ENCODE data around the gene C5orf63. TPM values are rescaled to one million over a fixed set of nuclear protein-coding genes. Genes with fewer than 3 reads are reported as not detected.
"Not testable (repeated sequence)": the region's sequence is repeated elsewhere in the genome, so short reads cannot be mapped to it uniquely, and the experiment has no call there.

Gene C5orf63
- total and polyA plus RNA-seq, 2 donors (not counting 3 experiments of a cell fraction or from before 2014, with no cell fraction given) = 1.4 to 5.3 TPM

DNA sequence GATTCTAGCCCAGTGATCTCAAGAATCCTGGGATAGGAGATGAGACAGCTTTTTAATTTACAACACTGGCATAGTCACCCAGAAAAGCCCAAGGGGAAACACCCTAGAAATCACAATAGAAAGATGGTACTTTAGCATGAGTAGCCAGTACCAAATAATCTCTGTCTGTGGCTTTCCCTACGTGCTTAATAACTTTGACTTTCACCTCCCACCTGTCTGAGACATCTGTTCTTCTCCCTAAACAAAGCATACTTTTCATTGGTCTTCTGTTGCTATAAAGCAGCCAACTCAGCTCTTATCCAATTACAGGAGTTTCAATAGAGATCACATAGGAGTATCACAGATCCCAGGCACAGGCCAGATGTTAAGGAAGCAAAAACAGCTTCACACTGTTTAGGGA lies 53.4 kb downstream of the C5orf63 start:
- peaks cover 7% of the 10 kb centered on the region for H3K4me1 ChIP-seq (ENCODE audit: control insufficient read depth, extremely low read depth, insufficient read depth, low read length)
- POLR2A ChIA-PET = no interaction called here
- H3K79me2 ChIP-seq (ENCODE audit: control insufficient read depth, insufficient read depth, low read length) = peaks cover 89% of the 10 kb centered on the region
- H2AFZ ChIP-seq (ENCODE audit: low read depth, low read length) = no peak overlapping the region
- TF ChIP-seq GATA2 (IDR thresholded peaks at IDR 0.05; ENCODE audit: insufficient read depth, insufficient read length, low read depth, low read length) (no peak), POLR2A (IDR thresholded peaks at IDR 0.05; ENCODE audit: low read depth, low read length) (no peak), CTCF (IDR thresholded peaks at IDR 0.05; ENCODE audit: extremely low read depth in 1 of 2, insufficient read depth in 1 of 2, low read depth in 1 of 2, low read length in 2 of 2) (no peak)
- intact Hi-C loops (cut with micrococcal nuclease) = no loop called here
- dilution Hi-C loops (cut with MboI; ENCODE audit: extremely low pct_ligation_motif_present, low sequenced_read_pairs) = no loop called here
- H3K4me3 ChIP-seq (replicated peaks in 1 of 3; ENCODE audit: insufficient read depth in 1 of 3, low read depth in 1 of 3, low read length in 3 of 3) = no peak overlapping the region
- no peaks in the 10 kb centered on the region for H3K36me3 ChIP-seq (ENCODE audit: control insufficient read depth in 2 of 2, extremely low read depth in 1 of 2, insufficient read depth in 2 of 2, low read length in 2 of 2)
- FAIRE-seq = no peak
- H3K4me2 ChIP-seq (ENCODE audit: insufficient read depth, low read length) = no peak overlapping the region
- no peaks in the 10 kb centered on the region for H3K9me3 ChIP-seq (replicated peaks; ENCODE audit: control insufficient read depth, insufficient read depth, low read length)
- H3K27ac ChIP-seq (ENCODE audit: insufficient read depth, low read depth, low read length) = no peak overlapping the region
- no TSS peak for BruUV-seq (replicated peaks)
- no peaks in the 10 kb centered on the region for H3K27me3 ChIP-seq (ENCODE audit: control insufficient read depth in 2 of 2, insufficient read depth in 2 of 2, low read length in 2 of 2)
- no peak for DNase-seq (ENCODE audit: low read depth, low spot score)
- no peaks in the 10 kb centered on the region for H3K9me1 ChIP-seq (replicated peaks; ENCODE audit: control insufficient read depth, extremely low read depth, insufficient read depth, low read length)
- CTCF ChIA-PET = interaction anchor here (1.7 kb wide), 1 partner anchor 15 kb away, joined by 4 read pairs; no protein-coding TSS in a partner anchor
- no peaks in the 10 kb centered on the region for H4K20me1 ChIP-seq (replicated peaks; ENCODE audit: control insufficient read depth, extremely low read depth, insufficient read depth, low read length)
- H3K9ac ChIP-seq (replicated peaks; ENCODE audit: extremely low read depth, insufficient read depth, low read length) = no peak overlapping the region

DNA sequence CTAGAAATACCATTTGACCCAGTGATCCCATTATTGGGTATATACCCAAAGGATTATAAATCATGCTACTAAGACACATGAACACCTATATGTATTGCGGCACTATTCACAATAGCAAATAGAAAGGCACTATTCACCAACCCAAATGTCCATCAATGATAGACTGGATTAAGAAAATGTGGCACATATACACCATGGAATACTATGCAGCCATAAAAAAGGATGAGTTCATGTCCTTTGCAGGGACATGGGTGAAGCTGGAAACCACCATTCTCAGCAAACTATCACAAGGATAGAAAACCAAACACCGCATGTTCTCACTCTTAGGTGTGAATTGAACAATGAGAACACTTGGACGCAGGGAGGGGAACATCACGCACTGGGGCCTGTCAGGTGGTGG lies 56.6 kb downstream of the C5orf63 start:
- Histone ChIP-seq H3K4me1 (ENCODE audit: control insufficient read depth, extremely low read depth, insufficient read depth, low read length) (peaks cover 38% of the 10 kb centered on the region), H3K79me2 (ENCODE audit: control insufficient read depth, insufficient read depth, low read length) (peaks cover 79% of the 10 kb centered on the region)
- CTCF ChIA-PET = interaction anchor here (0.9 kb wide), 1 partner anchor 12 kb away, joined by 4 read pairs; no protein-coding TSS in a partner anchor
- BruUV-seq (replicated peaks); DNase-seq (ENCODE audit: low read depth, low spot score); H3K36me3 ChIP-seq (ENCODE audit: control insufficient read depth in 2 of 2, extremely low read depth in 1 of 2, insufficient read depth in 2 of 2, low read length in 2 of 2); H4K20me1 ChIP-seq (replicated peaks; ENCODE audit: control insufficient read depth, extremely low read depth, insufficient read depth, low read length); H3K9me3 ChIP-seq (replicated peaks; ENCODE audit: control insufficient read depth, insufficient read depth, low read length); H3K4me3 ChIP-seq (replicated peaks in 1 of 3; ENCODE audit: insufficient read depth in 1 of 3, low read depth in 1 of 3, low read length in 3 of 3); H3K4me2 ChIP-seq (ENCODE audit: insufficient read depth, low read length); dilution Hi-C loops (cut with MboI; ENCODE audit: extremely low pct_ligation_motif_present, low sequenced_read_pairs); H3K9me1 ChIP-seq (replicated peaks; ENCODE audit: control insufficient read depth, extremely low read depth, insufficient read depth, low read length); POLR2A ChIA-PET; H2AFZ ChIP-seq (ENCODE audit: low read depth, low read length); intact Hi-C loops (cut with micrococcal nuclease); H3K27me3 ChIP-seq (ENCODE audit: control insufficient read depth in 2 of 2, insufficient read depth in 2 of 2, low read length in 2 of 2); H3K27ac ChIP-seq (ENCODE audit: insufficient read depth, low read depth, low read length); H3K9ac ChIP-seq (replicated peaks; ENCODE audit: extremely low read depth, insufficient read depth, low read length); FAIRE-seq: not testable (repeated sequence)
